DND-41 (cell line): Measurements from ENCODE around the gene CLSTN3.

Experiments used
- EZH2 ChIP-seq: IDR thresholded peaks from 3 replicates; pipeline ENCODE4 v1.6.1; 2012; ENCODE audit warnings: borderline replicate concordance, low read depth, mild to moderate bottlenecking, moderate library complexity, low read length, inconsistent platforms; ENCODE audit not compliant: severe bottlenecking
- TF ChIP-seq, protein P1 (sequence below): IDR thresholded peaks from 2 replicates; pipeline ENCODE4 v1.5.1; 2012; ENCODE audit warnings: borderline replicate concordance, low read length, moderate library complexity, mild to moderate bottlenecking; ENCODE audit not compliant: poor library complexity, severe bottlenecking; ENCODE audit errors: extremely low read depth

DNA sequence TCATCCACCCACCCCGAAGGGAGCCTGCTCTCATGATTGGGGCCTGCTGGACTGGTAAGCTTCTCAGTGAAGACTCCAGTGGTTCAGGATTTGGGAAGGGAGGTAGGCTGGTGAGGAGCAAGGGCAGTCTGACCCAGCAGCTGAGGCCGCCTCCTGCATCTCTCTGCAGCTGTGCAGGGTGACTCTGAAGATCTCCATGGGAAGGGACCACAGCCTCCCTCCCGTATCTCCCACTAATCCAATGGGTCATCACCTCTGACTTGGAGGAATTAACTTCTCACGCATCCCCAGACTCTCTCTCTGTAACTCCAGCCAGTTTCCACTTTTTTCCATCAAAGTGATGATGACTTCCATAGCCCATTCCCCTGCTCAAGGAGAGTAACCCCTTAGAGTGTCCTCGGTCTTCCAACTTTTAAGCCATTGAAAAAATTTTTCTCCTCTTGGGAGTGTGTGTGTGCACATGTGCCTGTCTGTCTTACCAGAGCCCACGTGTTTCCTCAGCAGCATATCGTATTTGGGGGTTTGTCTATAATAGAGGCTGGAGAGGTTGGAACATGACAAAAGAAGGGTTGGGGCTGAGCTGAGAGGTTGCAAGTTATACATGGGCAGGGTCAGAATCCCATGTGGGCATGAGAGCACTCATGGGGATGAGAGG, 11.3 kb downstream of the CLSTN3 start:
- no peak for TF ChIP-seq EZH2
- TF ChIP-seq, protein P1, sequence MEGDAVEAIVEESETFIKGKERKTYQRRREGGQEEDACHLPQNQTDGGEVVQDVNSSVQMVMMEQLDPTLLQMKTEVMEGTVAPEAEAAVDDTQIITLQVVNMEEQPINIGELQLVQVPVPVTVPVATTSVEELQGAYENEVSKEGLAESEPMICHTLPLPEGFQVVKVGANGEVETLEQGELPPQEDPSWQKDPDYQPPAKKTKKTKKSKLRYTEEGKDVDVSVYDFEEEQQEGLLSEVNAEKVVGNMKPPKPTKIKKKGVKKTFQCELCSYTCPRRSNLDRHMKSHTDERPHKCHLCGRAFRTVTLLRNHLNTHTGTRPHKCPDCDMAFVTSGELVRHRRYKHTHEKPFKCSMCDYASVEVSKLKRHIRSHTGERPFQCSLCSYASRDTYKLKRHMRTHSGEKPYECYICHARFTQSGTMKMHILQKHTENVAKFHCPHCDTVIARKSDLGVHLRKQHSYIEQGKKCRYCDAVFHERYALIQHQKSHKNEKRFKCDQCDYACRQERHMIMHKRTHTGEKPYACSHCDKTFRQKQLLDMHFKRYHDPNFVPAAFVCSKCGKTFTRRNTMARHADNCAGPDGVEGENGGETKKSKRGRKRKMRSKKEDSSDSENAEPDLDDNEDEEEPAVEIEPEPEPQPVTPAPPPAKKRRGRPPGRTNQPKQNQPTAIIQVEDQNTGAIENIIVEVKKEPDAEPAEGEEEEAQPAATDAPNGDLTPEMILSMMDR = no peak
